Amniotic stem cell (primary cell): Measurements from ENCODE around the gene CBX4.
"Not testable (repeated sequence)": the region's sequence is repeated elsewhere in the genome, so short reads cannot be mapped to it uniquely, and the experiment has no call there.

Experiments
- DNase-seq: peaks from one replicate; lab custom pipeline; 2025; lab: John Stamatoyannopoulos, UW

The CBX4 gene

DNA sequence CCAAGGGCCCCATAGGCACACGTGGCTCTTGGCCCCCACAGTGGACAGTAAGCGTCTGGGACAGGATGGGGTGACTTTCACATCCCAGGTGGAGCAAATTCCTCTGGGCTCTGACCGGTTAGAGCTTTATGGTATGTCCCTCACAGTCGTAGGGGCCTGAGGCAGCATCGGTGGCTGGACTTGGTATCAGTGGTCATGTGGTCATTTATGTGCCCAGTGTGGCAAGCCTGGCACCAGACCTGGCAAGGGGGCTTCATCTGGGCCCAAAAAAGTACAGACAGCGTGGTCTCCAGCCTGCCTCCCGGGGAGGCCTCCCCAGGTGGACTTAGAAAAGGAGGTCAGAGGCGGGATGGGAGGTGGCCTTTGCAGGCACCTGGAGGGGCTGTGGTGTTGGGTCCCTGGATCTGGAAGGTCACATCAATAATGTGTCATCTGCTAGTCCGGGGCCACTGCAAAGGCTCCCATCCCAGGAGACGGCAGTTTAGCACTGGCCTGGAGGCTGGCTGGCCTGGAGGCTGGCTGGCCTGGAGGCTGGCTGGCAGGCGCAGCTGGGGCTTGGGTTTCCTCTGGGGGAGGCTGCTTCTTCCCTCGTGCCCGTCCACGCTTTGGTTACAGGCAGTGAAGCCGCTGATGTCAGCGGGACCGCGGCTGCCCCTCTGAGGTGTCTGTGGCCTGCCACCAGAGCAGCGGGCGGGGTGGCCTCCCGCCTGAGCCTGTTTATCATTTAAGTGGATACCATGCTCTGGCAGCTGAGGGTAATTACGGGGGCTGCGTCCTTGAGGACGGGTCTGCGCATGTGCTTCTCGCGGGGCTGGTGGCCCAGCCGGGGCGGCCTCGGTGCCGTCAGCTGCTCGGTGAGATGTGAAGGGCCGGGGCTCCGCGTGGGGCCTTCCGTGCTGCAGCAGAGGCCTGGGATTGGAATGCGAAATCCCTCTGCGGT, 20.7 kb upstream of the CBX4 start:
- DNase-seq, result no peak

DNA sequence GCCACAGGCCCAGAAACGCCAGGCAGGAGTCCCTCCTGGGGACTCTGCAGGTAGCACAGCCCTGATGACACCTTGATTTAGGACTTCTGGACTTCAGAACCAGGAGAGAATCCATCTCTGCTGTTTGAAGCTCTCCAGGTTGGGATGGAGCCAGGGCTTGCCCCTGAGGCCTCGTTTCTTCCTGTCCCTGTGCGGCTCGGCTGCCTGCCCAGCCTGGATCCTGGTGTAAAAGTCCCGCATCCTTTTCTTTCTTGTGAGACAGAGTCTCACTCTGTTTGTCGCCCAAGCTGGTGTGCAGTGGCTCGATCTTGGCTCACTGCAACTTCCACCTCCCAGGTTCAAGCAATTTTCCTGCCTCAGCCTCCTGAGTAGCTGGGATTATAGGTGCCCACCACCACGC, 17.9 kb upstream of the CBX4 start:
- DNase-seq, result no peak

DNA sequence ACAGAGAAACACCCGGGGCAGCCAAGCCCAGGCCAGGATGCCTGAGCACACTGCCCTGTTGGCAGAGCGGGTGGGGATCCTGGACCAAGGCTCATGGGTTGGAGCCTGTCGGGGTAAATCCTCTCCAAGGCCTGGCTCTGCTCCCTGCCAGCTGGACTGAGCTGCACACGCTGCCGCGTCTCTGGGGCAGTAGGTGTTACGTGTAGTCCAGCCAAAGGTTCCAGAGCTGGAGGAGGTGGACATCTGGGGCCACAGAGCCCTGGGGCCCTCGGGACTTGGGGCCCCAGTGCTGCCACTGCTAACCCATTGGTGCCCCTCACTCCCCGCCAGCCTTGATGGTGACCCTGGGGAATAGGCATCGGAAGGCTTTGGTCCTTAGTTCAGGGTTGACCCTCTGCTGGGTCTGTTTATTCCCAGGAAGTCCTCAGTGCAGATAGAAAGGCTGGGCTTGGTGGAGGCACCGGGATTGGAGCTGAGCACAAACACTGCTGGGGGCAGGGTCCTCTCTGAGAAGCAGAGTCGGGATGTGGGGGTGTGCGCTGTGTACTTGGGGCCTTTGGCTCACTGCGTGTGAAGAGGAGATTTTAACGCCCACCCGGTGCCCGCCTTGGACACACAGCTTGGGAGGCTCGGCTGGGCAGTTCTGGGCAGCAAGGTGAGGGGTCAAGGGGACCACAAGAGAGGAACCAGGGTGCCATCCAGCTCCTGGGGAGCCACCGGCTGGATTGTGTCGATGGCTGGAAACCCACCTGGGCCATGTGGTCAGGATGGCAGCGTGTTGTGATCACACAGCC, 16.3 kb upstream of the CBX4 start:
- no peak for DNase-seq

DNA sequence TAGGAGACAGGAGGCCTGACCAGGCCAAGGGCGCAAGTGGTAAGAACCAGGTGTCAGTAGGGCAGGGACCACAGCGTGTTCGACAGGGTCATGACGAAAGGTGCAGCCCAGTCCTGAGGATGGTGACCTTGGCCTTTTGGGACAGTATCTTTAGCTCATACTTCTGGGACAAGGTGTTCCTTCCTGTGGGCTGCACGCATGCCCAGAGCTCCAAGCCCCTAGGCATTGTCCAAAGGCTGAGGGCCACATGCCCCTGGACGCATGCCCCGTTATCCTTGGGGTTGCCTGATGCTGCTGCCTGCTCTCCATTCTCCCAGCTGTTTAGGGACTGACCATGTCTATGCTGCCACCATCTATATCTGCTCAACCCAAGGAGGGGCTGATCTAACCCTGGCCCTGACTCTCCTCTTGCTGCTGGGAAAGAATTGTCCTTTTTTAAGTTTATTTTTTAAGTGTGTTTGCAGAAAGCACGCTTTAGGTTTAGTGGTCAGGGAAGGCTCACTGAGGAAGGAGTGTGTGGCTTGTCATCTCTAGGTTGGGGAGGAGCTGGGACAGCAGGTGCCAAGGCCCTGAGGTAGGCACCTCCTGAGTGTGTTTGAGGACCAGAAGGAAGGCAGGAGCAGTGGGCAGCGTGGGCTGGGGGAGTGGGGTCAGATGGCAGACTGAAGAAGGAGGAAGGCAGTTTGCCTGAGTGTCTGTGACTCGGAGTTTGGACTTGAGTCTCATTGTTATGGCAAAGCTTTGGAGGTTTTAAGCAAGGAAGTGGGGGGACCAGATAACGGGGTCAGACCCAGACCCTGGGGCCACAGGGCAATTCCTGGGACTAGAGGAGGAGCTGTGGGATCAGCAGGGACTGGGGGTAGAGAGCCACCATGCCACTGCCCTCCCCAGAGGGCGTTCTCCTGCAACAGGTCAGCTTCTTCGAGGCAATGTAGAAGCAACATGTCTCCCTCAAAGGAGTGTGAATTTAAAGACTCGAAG, 15.1 kb upstream of the CBX4 start:
- no peak for DNase-seq

DNA sequence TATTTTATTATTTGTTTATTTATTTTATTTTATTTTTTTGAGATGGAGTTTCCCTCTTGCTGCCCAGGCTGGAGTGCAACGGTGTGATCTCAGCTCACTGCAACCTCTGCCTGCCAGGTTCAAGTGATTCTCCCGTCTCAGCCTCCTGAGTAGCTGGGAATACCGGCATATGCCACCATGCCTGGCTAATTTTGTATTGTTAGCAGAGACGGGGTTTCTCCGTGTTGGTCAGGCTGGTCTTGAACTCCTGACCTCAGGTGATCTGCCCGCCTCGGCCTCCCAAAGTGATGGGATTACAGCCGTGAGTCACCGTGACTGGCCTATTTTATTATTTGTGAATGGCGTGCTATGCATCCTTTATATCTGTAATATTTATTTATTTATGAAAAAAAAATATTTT, 13.9 kb upstream of the CBX4 start:
- not testable (repeated sequence) for DNase-seq

DNA sequence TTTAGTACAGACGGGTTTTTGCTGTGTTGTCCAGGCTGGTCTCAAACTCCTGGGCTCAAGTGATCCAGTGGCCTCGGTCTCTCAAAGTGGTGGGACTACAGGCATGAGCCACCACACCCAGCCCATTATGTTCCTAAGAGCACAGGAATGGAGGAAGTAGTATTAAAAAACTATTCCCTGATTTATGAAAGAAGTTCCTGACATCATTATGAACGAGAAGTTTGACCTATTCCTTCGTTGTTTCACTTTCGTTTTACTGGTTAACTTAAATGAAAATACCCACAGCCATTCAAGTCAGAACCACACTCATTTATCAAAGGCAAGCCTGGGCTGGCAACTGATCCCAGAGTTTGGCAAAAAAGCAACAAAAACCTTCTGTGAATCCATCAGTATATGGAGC, 13.5 kb upstream of the CBX4 start:
- DNase-seq, result no peak

DNA sequence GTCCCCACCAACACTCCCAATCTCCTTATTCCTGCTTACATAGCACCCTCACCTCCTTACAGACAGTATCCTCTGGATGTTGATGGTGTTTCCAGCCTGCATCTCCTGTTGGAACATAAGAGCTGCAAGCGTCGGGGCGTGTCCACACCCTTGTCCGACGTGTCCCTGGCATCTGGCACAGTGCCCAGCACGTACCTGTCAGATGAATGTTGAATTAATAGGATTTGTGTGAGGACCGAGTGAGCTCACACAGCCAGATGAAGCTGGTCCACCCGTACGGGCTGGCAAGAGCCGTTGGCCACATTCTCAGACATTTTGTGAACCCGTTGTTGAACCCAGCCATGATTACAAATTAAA, 12.2 kb upstream of the CBX4 start:
- no peak for DNase-seq

DNA sequence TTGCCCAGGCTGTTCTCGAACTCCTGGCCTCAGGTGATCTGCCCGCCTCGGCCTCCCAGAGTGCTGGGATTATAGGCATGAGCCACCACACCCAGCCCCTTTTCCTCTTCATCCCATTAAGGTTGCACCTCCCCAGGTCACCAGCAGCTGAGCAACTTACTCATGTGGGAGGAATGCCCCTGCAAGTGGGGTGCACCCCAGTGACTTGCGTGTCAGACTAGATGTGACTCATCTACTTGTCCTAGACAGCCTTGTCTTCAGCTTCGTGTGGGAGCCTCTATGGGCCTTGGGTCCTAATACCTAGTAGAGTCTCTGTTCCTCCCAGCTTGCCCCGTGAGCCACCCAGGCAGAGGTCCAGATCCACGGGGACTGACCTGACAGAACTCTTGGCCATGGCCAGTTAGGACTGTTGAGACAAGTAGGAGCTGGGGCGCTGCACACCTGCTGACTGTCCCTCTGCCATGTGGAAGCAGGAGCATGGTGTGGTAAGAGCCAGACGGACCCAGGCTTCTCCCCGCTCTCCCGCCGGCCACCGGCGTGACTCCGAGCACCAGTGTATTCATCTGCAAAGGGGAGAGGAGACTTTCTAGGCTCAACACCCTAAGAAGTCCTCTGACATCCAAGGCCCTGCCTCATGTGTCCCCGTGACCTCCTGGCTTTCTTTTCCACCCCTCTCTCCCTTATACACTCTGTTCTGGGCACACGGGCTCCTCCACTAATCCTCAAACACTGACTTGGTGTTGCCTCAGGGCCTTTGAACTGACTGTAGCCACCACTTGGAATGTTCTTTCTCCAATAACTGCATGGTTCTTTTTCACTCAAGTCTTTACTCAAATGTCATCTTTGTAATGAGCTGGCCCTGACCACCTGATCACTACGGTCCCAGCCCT, 11.6 kb upstream of the CBX4 start:
- DNase-seq, result peak; percentile 26

DNA sequence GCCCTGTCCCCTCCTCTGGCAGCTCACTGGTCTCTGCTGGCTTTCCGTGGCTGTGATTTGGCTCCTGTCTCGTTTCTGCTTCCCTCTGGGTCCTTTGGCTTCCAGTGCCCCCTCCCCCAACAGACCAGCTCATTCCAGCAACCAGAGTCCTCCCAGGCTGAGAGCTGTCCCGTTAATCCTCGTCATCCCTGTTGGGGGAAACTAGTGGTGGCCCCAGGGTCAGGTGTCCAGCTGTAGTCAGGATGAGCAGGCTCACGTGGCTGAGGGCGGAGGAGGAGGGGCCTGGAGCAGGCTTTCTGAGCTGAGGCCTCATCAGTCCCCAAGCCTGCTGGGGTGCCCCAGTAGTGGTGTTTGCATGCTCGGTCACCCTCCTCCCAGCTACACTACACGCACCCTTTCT, 10.7 kb upstream of the CBX4 start:
- no peak for DNase-seq

DNA sequence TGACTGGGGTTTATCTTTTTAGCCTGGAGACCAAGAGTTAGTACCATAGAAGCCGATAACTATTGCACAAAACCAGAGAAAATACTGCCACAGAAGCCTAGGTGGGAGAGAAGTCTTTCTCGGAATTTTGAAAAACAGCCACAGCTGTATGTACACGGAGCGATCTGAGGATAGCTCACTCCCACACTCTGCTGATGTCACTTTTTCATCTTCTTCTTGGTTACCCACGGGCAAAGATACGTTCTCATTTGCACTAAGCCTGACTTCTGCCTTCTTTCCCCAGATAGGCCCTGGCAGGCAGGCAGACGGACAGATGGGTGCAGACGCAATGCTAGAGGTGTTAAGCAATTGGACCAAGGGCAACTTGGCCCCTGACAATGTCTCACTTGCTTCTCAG, 9.1 kb upstream of the CBX4 start:
- DNase-seq, result no peak

DNA sequence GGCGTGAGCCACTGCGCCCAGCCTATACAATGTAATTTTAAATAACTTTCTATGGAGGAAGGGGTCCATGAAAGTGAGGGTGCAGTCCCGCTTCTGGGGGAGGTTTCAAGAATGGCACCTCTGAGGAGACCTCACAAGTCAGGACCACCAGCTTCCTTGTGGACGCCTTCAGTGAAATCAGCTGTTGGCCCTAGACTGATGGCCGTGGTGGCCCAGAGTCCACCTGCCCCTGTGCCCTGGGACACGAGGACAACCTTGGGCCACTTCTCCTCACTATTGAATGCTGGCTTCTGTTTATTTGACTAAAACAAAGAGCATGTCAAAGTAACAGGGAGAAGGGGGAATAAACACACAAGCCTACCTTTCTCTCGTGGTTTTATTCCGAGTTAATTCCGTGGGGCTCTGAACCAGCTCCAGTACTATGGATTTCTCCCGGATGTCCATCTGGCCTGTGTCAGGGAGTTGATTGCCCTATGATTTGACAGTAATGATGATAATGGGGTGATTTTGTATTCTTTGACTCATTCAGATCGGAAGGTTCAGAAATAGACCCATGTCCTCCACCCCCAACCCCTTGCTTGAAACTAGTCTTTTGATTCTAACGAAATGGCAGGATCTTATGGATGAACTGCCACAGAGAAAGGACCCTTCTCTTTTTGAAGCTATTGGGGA, 8.6 kb upstream of the CBX4 start:
- DNase-seq, result no peak

DNA sequence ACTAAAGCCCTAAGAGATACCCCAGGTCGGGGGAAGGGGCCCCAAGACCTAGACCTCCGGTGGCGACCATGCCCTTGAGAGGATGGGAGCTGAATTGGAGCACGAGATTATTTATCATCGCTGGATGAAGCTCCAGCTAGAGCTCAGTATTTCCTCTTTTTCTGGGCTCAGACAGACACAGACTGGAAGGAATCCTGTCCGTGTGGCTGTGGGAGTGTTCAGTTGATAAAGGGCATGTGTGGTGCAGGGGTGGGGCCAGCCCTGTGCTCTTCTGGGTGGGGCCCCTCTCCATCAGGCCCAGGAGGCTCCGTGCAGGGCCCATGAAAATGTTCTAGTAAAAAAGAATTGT, 6.3 kb upstream of the CBX4 start:
- DNase-seq, result no peak

DNA sequence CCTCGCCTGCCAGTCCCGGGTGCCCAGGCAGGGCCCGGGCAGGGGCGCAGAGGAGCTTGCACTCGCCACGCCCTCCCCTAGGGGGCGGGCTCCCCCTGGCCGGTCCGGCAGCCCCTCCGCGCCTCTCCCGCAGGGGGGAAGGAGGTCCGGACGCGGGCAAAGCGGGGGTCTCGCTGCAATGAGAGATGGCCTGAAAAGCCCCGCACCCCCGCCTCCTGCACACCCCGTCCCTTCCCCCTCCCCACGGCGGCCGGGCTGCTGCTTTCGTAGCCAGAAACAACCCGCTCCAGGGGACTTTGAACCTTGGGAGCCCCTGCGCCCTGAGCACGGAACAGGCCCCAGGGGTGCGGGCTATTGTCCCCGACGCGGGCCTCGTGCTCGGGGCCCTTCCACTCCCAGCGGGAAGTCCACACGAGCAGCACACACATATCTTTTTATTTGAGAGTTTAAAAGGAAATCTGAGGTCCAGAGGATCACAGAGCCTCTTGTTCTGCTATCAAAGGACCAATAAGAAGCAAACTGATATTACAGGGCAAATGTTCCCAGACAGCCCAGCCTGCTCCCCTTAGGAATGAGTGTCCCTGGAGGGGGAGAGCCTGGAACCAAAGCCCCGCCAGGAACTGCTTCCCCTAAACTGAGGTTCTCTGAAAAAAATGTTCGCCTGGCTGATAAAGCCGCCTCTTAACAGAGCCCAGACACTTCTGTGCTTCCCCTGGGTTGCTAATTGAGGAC, 5.8 kb upstream of the CBX4 start:
- no peak for DNase-seq

DNA sequence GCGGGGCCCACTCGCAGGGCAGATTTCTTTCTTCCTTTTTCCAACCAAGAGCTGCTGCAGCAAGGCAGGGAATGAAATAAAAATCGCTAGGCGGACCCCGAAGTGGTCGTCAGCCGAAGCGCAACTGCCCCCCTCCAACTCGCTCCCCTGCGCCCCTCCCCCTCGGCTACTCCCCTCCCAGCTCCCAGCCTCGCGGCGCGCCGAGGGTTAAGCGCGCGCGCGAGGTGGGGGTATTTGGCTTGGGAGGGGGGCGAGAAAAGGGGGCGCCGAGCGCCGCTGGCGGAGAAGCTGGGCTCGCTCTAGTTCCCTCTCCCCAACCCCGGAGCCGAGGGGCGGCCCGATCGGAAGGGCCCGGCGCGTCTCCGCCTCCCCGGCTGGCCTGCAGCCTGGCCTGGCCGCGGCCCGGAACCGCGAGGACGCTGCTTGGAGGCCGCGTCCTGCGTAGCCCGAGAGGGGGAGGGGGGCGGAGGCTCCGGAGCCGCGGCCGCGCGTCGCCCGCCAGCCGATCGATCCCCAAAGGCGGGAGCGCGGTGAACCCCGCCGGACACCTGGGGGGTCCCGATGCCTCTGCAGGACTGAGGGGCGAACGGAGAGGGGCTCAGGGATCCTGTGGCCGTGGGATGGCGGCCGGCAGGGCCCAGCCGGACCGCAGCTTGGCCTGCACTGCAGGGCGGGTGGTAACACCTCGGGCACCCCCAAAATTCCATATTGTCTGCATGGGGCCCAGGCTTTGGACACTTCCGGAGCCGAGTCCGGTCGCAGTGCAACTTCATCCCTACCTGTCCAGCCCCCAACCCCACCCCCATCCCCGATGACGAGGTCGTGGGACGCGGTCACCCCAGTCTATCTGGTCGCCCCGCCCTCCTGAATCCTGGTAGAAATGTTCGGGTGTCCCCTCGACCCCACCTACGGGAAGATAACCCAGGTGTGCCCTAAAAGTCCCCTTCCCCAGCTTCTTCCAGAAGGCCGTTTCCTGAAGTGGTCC, 4.9 kb upstream of the CBX4 start:
- DNase-seq, result no peak

DNA sequence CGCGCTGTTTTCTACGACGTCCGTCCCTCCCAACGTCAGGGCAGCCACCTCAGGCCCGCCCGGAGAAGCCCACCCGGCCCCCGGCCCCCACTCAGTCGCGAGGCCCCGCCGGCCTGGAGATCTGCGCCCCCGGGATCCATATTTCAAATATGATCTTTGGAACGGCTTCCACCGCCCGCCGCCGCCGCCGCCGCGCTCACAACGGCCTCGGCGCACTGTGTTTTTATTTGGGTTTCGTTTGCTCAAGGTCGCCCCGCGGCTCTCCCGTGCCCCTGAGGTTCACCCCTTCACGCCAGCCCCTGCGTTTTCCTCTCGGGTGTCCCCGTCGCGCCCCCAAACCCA, 4.2 kb upstream of the CBX4 start:
- DNase-seq, result no peak

DNA sequence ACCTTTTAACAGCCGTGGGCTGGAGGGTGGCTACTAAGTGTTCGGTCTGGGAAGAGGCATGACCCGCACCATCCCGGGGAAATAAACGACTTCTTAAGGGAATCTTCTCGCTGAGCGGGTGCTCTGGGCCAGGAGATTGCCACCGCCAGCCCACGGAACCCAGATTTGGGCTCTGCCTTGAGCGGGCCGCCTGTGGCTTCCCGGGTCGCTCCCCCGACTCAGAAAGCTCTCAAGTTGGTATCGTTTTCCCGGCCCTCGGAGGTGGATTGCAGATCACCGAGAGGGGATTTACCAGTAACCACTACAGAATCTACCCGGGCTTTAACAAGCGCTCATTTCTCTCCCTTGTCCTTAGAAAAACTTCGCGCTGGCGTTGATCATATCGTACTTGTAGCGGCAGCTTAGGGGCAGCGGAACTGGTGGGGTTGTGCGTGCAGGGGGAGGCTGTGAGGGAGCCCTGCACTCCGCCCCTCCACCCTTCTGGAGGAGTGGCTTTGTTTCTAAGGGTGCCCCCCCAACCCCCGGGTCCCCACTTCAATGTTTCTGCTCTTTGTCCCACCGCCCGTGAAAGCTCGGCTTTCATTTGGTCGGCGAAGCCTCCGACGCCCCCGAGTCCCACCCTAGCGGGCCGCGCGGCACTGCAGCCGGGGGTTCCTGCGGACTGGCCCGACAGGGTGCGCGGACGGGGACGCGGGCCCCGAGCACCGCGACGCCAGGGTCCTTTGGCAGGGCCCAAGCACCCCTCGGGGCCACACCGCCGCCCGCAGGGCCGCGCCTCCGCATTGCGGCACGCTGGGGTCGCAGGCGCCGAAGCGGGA, 3.6 kb upstream of the CBX4 start:
- DNase-seq, result no peak

DNA sequence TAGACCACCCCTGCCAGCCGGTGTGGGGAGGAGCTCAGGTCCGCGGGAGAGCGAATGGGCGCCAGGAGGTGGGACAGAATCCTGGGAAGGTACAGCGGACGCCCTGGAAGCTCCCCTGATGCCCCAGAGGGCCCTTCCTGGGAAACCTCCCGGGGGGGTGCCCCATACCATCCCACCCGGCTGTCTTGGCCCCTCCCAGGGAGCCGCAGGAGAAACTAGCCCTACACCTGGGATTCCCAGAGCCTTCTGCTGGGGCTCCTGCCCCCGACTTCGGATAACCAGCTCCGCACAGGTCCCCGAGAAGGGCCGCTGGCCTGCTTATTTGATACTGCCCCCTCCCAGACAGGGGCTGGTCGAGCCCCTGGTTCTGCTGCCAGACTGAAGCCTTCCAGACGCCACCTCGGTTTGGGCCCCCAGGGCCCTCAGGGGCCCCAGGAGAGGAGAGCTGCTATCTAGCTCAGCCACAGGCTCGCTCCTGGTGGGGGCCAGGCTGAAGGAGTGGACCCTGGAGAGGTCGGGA, 3.0 kb upstream of the CBX4 start:
- no peak for DNase-seq
